Keratinocyte (primary cell): ENCODE results near the gene TSPEAR. TPM values are rescaled to one million over a fixed set of nuclear protein-coding genes. Genes with fewer than 3 reads are reported as not detected.

Experiments
- DNase-seq: peaks from one replicate; pipeline ENCODE4 v3.0.0-alpha.2; 2011; ENCODE audit warnings: low read depth, missing footprints, low spot score
- FAIRE-seq: peaks from 2 replicates; lab custom pipeline; 2011; peaks lifted over from hg19 to GRCh38; lab: Jason Lieb, UNC
- H2AFZ ChIP-seq: 2 replicates; pipeline ENCODE4 v1.6.0; 2012; ENCODE audit warnings: low read length, control low read depth, inconsistent platforms; ENCODE audit not compliant: control insufficient read depth
- H3K27ac ChIP-seq: 2 replicates; pipeline ENCODE4 v1.5.1; 2011; ENCODE audit warnings: low read length; ENCODE audit not compliant: control insufficient read depth, insufficient read depth
- H3K27me3 ChIP-seq: 3 replicates; pipeline ENCODE4 v1.6.0; 2011; ENCODE audit warnings: low read length; ENCODE audit not compliant: control insufficient read depth, insufficient read depth; ENCODE audit errors: extremely low read depth
- H3K36me3 ChIP-seq, 2 experiments: 2 replicates in 1 of 2; 3 replicates in 1 of 2; pipeline ENCODE4 v1.5.1; 2011; ENCODE audit warnings: low read length in 2 of 2, mild to moderate bottlenecking in 1 of 2; ENCODE audit not compliant: control insufficient read depth in 2 of 2, insufficient read depth in 2 of 2; ENCODE audit errors: extremely low read depth in 1 of 2
- H3K4me1 ChIP-seq: 3 replicates; pipeline ENCODE4 v1.5.1; 2011; ENCODE audit warnings: low read length; ENCODE audit not compliant: control insufficient read depth, insufficient read depth; ENCODE audit errors: extremely low read depth
- H3K4me2 ChIP-seq: 3 replicates; pipeline ENCODE4 v1.6.0; 2011; ENCODE audit warnings: low read depth, low read length; ENCODE audit not compliant: control insufficient read depth, insufficient read depth; ENCODE audit errors: extremely low read depth
- H3K4me3 ChIP-seq, 3 experiments: fragments of 200-600 bp in 1 of 3; sonication (generic) in 1 of 3; 2 replicates in 2 of 3; 3 replicates in 1 of 3; pipeline ENCODE4 v1.5.1; 2011 to 2016; ENCODE audit warnings: low read length in 3 of 3, mild to moderate bottlenecking in 3 of 3, control low read depth in 2 of 3, inconsistent platforms in 1 of 3, low read depth in 1 of 3, mixed read lengths in 1 of 3, mixed run types in 1 of 3, moderate library complexity in 1 of 3; ENCODE audit not compliant: control insufficient read depth in 2 of 3, insufficient read depth in 2 of 3; ENCODE audit errors: extremely low read depth in 1 of 3
- H3K79me2 ChIP-seq: 2 replicates; pipeline ENCODE4 v1.6.0; 2012; ENCODE audit warnings: low read length; ENCODE audit not compliant: control insufficient read depth, insufficient read depth
- H3K9ac ChIP-seq: 3 replicates; pipeline ENCODE4 v1.6.0; 2011; ENCODE audit warnings: low read length; ENCODE audit not compliant: control insufficient read depth, insufficient read depth; ENCODE audit errors: extremely low read depth
- H3K9me1 ChIP-seq: 3 replicates; pipeline ENCODE4 v1.6.0; 2011; ENCODE audit warnings: low read length; ENCODE audit not compliant: control insufficient read depth, insufficient read depth; ENCODE audit errors: extremely low read depth
- H3K9me3 ChIP-seq: 2 replicates; pipeline ENCODE4 v1.5.1; 2012; ENCODE audit warnings: low read depth, low read length; ENCODE audit not compliant: control insufficient read depth
- H4K20me1 ChIP-seq: 3 replicates; pipeline ENCODE4 v1.6.0; 2011; ENCODE audit warnings: low read length; ENCODE audit not compliant: control insufficient read depth, insufficient read depth; ENCODE audit errors: extremely low read depth
- CTCF ChIP-seq, 3 experiments: IDR thresholded peaks in 1 of 3; conservative IDR thresholded peaks in 1 of 3; optimal IDR thresholded peaks in 1 of 3; 2 replicates in 2 of 3; 3 replicates in 1 of 3; pipeline versions ENCODE3 to v1.5.1; 2011; ENCODE audit warnings: low read length in 3 of 3, mild to moderate bottlenecking in 3 of 3, moderate library complexity in 2 of 3, control low read depth in 1 of 3, inconsistent platforms in 1 of 3; ENCODE audit not compliant: insufficient read depth in 2 of 3; ENCODE audit errors: extremely low read depth in 1 of 3
- EZH2 ChIP-seq: IDR thresholded peaks from one replicate; pipeline ENCODE4 v1.6.1; 2012; ENCODE audit warnings: inconsistent platforms, mild to moderate bottlenecking, low read length, moderate library complexity
- dilution Hi-C: fragments of 300-500 bp; cut with MboI; formaldehyde crosslinking; loops from one replicate; pipeline ENCODE4 v1.7.0; 2020; ENCODE audit warnings: low sequenced_read_pairs; ENCODE audit not compliant: extremely low pct_ligation_motif_present
- polyA plus RNA-seq, 5 experiments: library from polyadenylated mRNA; depleted of rRNA in 3 of 5; stranded (reverse) in 3 of 5; stranded (forward) in 1 of 5; unstranded in 1 of 5; fragments of >200 nt; gene quantifications; 1 replicate in 1 of 5; 2 replicates in 3 of 5; 3 replicates in 1 of 5; pipeline versions ENCODE4 v1.2.1 to v1.2.3, GENCODE V29; 2011 to 2012; ENCODE audit warnings: missing spikeins in 2 of 5, low read depth in 1 of 5, low replicate concordance in 1 of 5

Gene TSPEAR
- polyA plus RNA-seq, 1 donor (not counting 4 experiments of a cell fraction or from before 2014, with no cell fraction given), result 0.12 TPM

GRCh38 chr21:44736291-44737004 lies 25.1 kb upstream of the TSPEAR start:
- Histone ChIP-seq H3K9me1 (no peaks in the 10 kb centered on the region), H2AFZ (no peak overlapping the region), H3K9me3 (peaks cover 20% of the 10 kb centered on the region), H3K27me3 (peaks cover 2% of the 10 kb centered on the region), H3K79me2 (no peaks in the 10 kb centered on the region), H3K27ac (no peak overlapping the region), H3K4me1 (no peaks in the 10 kb centered on the region), H3K4me2 (no peak overlapping the region), H3K36me3 (no peaks in the 10 kb centered on the region), H3K4me3 (no peak overlapping the region), H4K20me1 (no peaks in the 10 kb centered on the region), H3K9ac (no peak overlapping the region)
- DNase-seq, result no peak
- dilution Hi-C loops, result loop anchor here (25.0 kb wide), 1 partner anchor 249 kb away; no protein-coding TSS in a partner anchor
- no peak for TF ChIP-seq CTCF (optimal IDR thresholded peaks at IDR 0.05 in 1 of 3, IDR thresholded peaks at IDR 0.05 in 1 of 3, conservative IDR thresholded peaks at IDR 0.05 in 1 of 3; ENCODE audit: extremely low read depth in 1 of 3, insufficient read depth in 2 of 3, low read length in 3 of 3)
- no peak for TF ChIP-seq EZH2
- no peak for FAIRE-seq

GRCh38 chr21:44735821-44736220 lies 24.4 kb upstream of the TSPEAR start:
- H4K20me1 ChIP-seq, result no peaks in the 10 kb centered on the region
- no peaks in the 10 kb centered on the region for H3K36me3 ChIP-seq
- H3K9me3 ChIP-seq, result peaks cover 20% of the 10 kb centered on the region
- FAIRE-seq (no peak), DNase-seq (no peak)
- H2AFZ ChIP-seq, result no peak overlapping the region
- no peak overlapping the region for H3K4me3 ChIP-seq
- no peaks in the 10 kb centered on the region for H3K79me2 ChIP-seq
- dilution Hi-C loops, result loop anchor here (25.0 kb wide), 1 partner anchor 249 kb away; no protein-coding TSS in a partner anchor
- H3K9ac ChIP-seq, result no peak overlapping the region
- peaks cover 3% of the 10 kb centered on the region for H3K27me3 ChIP-seq
- no peak overlapping the region for H3K4me2 ChIP-seq
- H3K9me1 ChIP-seq, result no peaks in the 10 kb centered on the region
- no peaks in the 10 kb centered on the region for H3K4me1 ChIP-seq
- TF ChIP-seq EZH2, result no peak
- no peak for TF ChIP-seq CTCF (optimal IDR thresholded peaks at IDR 0.05 in 1 of 3, IDR thresholded peaks at IDR 0.05 in 1 of 3, conservative IDR thresholded peaks at IDR 0.05 in 1 of 3; ENCODE audit: extremely low read depth in 1 of 3, insufficient read depth in 2 of 3, low read length in 3 of 3)
- H3K27ac ChIP-seq, result no peak overlapping the region
